Gastrocnemius medialis (tissue), 4 donors: ENCODE measurements around the gene SHANK3. TPM values are rescaled to one million over a fixed set of nuclear protein-coding genes. Genes with fewer than 3 reads are reported as not detected.

Source experiments
- ATAC-seq, 2 donors: fragments of 150-250 bp; one replicate each; pipeline ENCODE4 v1.9.1; 2016
- DNase-seq, 2 donors: peaks; one replicate each; pipeline ENCODE4 v3.0.0-alpha.2; 2019
- H3K27ac ChIP-seq, 4 donors: fragments of 200-600 bp; sonication (generic); 1 replicate in 1 of 4; 2 replicates in 3 of 4; pipeline ENCODE4 v1.5.1; 2016 to 2018; ENCODE audit warnings: mild to moderate bottlenecking in 2 of 4, moderate library complexity in 1 of 4
- H3K27me3 ChIP-seq, 3 donors: fragments of 200-600 bp; sonication (generic) in 2 of 3; 1 replicate in 1 of 3; 2 replicates in 2 of 3; pipeline versions ENCODE4 v1.5.1 to v1.6.0; 2016 to 2019; ENCODE audit warnings: mild to moderate bottlenecking in 1 of 3, moderate library complexity in 1 of 3
- H3K36me3 ChIP-seq, 2 donors: fragments of 200-600 bp; sonication (generic) in 1 of 2; one replicate each; pipeline ENCODE4 v1.5.1; 2017 to 2018
- H3K4me1 ChIP-seq, 2 donors: fragments of 200-600 bp; sonication (generic) in 1 of 2; one replicate each; pipeline ENCODE4 v1.5.1; 2016 to 2017; ENCODE audit warnings: mild to moderate bottlenecking in 2 of 2
- H3K4me3 ChIP-seq, 4 donors: fragments of 200-600 bp; sonication (generic) in 3 of 4; 1 replicate in 1 of 4; 2 replicates in 3 of 4; pipeline ENCODE4 v1.5.1; 2016 to 2019; ENCODE audit warnings: mild to moderate bottlenecking in 2 of 4
- H3K9me3 ChIP-seq, 3 donors: fragments of 200-600 bp; sonication (generic) in 2 of 3; 1 replicate in 1 of 3; 2 replicates in 2 of 3; pipeline ENCODE4 v1.5.1; 2016 to 2019
- POLR2A ChIP-seq, 2 donors: fragments of 450-650 bp; IDR thresholded peaks; one replicate each; pipeline ENCODE4 v1.6.1; 2017; ENCODE audit warnings: antibody characterized with exemption in 2 of 2, mild to moderate bottlenecking in 2 of 2, moderate library complexity in 2 of 2
- in situ Hi-C, 4 donors: fragments of 200-750 bp; cut with MboI; loops; one replicate each; pipeline versions ENCODE4 v1.15.0 to v1.8.0; 2017; ENCODE audit warnings: low sequenced_read_pairs in 4 of 4
- intact Hi-C: fragments of 100-400 bp; cut with DNase I; formaldehyde crosslinking; loops from one replicate; pipeline ENCODE4 v1.15.1; 2023; ENCODE audit warnings: low total_unique reads
- total RNA-seq, 4 donors: library from RNA; depleted of rRNA; stranded (reverse); fragments of >200 nt; gene quantifications; one replicate each; pipeline versions ENCODE4 v1.1.0 to v1.2.3, GENCODE V29; 2016
- TF ChIP-seq, protein P1 (sequence below), 5 experiments: fragments of 450-650 bp in 3 of 5; fragments of 200-600 bp in 2 of 5; sonication (generic) in 2 of 5; IDR thresholded peaks in 4 of 5; conservative IDR thresholded peaks in 1 of 5; 1 replicate in 4 of 5; 2 replicates in 1 of 5; pipeline ENCODE4 v1.5.1; 2016 to 2019; ENCODE audit warnings: antibody characterized with exemption in 5 of 5, mild to moderate bottlenecking in 3 of 5, moderate library complexity in 3 of 5

SHANK3 gene
- total RNA-seq, 4 donors from 2014 or later: 3.8 to 9.8 (median 5.1) TPM

DNA sequence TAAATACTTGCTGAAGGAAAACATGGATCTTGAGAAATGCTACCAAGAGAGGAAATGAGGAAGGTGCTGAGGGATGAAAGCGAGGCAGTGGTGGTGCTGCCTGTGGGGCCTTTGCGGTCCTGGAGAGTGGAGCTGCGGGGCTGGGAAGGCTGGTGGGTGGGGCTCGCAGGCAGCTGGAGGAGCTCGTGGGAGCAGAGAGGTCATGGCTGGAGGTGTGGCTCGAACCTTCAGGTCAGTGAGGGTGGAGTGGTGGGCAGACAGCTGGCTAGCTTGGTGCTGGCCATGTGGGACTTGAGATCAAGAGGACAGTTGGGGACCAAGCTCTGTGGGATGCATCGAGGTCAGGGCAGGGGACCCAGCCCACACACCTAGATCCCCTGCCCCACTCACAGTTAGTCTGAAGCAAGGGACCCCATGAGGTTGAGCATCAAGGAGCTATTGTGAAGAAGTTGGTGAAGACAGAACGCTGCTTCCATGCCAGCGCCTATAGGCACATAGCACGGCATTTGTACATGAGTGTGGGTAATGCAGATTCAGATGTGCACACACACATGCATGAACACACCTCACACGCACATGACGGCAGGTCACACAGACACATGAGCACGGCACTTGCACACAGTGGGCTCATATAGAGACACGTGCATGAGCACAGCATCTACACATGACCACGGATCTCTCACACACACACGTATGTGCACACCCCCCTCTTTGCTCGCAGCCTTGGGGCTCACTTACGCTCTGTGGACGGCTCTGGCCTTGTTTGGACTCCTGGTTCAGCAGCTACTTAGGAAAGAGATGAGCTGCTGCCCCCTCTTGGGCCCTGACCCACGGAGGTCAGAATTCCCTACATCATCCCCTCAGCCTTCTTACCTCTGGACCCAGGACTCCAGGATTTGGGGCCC is 30.4 kb downstream of the SHANK3 start:
- no peak for ATAC-seq
- Histone ChIP-seq H3K9me3 (no peaks in the 10 kb centered on the region), H3K4me1 (peaks cover 0 to 3% of the 10 kb centered on the region in 2 donors), H3K27me3 (peaks cover 0 to under 1% (median 0%) of the 10 kb centered on the region in 3 donors), H3K4me3 (no peak overlapping the region), H3K36me3 (no peaks in the 10 kb centered on the region), H3K27ac (no peak overlapping the region)
- TF ChIP-seq POLR2A (IDR thresholded peaks at IDR 0.05): no peak
- TF ChIP-seq, protein P1, sequence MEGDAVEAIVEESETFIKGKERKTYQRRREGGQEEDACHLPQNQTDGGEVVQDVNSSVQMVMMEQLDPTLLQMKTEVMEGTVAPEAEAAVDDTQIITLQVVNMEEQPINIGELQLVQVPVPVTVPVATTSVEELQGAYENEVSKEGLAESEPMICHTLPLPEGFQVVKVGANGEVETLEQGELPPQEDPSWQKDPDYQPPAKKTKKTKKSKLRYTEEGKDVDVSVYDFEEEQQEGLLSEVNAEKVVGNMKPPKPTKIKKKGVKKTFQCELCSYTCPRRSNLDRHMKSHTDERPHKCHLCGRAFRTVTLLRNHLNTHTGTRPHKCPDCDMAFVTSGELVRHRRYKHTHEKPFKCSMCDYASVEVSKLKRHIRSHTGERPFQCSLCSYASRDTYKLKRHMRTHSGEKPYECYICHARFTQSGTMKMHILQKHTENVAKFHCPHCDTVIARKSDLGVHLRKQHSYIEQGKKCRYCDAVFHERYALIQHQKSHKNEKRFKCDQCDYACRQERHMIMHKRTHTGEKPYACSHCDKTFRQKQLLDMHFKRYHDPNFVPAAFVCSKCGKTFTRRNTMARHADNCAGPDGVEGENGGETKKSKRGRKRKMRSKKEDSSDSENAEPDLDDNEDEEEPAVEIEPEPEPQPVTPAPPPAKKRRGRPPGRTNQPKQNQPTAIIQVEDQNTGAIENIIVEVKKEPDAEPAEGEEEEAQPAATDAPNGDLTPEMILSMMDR (IDR thresholded peaks at IDR 0.05 in 4 of 5, conservative IDR thresholded peaks at IDR 0.05 in 1 of 5): no peak
- intact Hi-C loops (no loop called here), in situ Hi-C loops (no loop called here)
- DNase-seq: no peak

DNA sequence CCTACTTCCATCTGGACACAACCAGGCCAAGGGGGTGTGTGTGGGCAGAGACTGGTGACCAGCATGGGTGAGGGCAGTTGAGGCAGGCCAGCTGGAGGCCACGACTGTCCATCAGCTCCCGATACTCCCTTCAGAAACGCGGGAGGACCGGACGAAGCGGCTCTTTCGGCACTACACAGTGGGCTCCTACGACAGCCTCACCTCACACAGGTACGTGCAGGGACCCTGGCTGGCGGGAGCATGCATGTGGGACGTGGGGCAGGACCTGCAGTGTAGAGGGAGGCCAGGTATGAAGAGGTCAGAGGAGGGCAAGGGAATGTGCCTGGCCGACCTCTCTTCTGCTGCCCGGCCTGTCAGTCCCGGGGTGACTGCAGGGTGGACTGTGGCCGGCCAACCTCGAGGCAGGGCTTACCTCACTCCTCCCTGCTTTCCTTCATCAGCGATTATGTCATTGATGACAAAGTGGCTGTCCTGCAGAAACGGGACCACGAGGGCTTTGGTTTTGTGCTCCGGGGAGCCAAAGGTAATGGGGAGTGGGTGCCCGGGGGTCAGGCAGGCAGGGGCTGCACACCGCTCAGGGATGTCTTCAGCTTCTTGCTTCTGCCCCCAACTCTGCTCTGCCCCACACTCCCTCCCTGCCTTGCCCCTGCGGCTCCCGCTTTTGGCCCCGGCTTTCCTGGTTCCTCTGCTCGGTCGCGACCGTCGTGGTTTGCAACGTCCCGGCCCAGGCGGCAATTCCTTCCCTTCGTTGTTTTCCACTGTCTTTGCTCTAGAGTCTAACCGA is 31.3 kb downstream of the SHANK3 start:
- H3K36me3 ChIP-seq: no peaks in the 10 kb centered on the region
- H3K9me3 ChIP-seq: no peaks in the 10 kb centered on the region
- no peak overlapping the region for H3K27ac ChIP-seq
- TF ChIP-seq POLR2A (IDR thresholded peaks at IDR 0.05): no peak
- TF ChIP-seq, protein P1 (IDR thresholded peaks at IDR 0.05 in 4 of 5, conservative IDR thresholded peaks at IDR 0.05 in 1 of 5): no peak
- no peak for ATAC-seq
- DNase-seq: no peak
- intact Hi-C loops (no loop called here), in situ Hi-C loops (no loop called here)
- H3K4me1 ChIP-seq: no peaks in the 10 kb centered on the region
- H3K4me3 ChIP-seq: no peak overlapping the region
- H3K27me3 ChIP-seq: no peaks in the 10 kb centered on the region

DNA sequence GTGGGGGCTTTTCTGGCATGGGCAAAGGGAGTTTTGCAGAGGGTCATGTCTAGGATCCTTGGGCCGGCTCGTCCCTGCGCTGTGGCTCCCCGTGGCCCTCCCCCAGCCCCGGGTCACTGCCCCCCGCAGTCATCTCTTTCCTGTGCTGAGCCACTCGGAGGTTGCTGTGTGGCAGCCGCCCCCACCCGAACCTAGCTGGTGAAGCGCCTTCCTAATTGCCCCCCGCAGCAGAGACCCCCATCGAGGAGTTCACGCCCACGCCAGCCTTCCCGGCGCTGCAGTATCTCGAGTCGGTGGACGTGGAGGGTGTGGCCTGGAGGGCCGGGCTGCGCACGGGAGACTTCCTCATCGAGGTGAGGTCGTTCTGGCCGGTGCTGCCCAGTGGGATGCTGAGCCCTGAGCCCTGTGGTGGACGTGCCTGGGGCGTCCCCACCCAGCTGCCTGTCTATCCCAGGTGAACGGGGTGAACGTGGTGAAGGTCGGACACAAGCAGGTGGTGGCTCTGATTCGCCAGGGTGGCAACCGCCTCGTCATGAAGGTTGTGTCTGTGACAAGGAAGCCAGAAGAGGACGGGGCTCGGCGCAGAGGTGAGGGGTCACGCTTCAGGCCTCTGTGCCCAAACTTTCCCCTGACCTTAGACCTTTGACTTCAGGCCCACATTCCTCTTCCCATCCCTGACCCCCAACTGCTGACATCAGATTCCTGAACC is 32.0 kb downstream of the SHANK3 start:
- H3K4me1 ChIP-seq: no peaks in the 10 kb centered on the region
- no peak overlapping the region for H3K27ac ChIP-seq
- in situ Hi-C loops: no loop called here
- no peak overlapping the region for H3K4me3 ChIP-seq
- DNase-seq (no peak), ATAC-seq (no peak)
- intact Hi-C loops: no loop called here
- TF ChIP-seq POLR2A (IDR thresholded peaks at IDR 0.05): no peak
- TF ChIP-seq, protein P1 (IDR thresholded peaks at IDR 0.05 in 4 of 5, conservative IDR thresholded peaks at IDR 0.05 in 1 of 5): no peak
- H3K36me3 ChIP-seq: no peaks in the 10 kb centered on the region
- no peaks in the 10 kb centered on the region for H3K9me3 ChIP-seq
- no peaks in the 10 kb centered on the region for H3K27me3 ChIP-seq

DNA sequence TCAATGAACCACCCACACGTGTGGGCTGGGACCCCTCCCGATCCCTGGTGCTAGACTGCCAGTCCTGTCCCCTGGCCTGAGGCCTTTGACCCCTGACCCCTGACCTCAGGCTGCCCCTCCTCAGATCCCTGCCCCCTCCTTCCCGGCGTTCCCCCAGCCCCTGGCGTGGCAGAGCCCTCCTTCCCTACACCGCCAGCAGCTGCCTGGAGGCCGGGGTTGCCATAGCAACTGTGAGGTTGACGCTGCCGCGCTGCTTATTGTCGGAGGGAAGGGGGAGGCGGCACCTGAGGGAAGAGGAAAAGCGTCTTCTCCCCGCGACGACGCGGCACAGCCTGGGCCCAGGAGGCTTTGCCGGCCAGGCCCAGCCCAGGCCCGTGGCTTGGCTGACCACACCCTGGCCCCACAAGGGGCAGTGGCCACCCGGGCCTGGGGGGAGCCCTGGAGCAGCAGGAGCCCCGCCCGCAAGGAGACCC is 32.6 kb downstream of the SHANK3 start:
- intact Hi-C loops (no loop called here), in situ Hi-C loops (no loop called here)
- DNase-seq (no peak), ATAC-seq (no peak)
- Histone ChIP-seq H3K9me3 (no peaks in the 10 kb centered on the region), H3K4me1 (no peaks in the 10 kb centered on the region), H3K27me3 (no peaks in the 10 kb centered on the region), H3K27ac (no peak overlapping the region), H3K36me3 (no peaks in the 10 kb centered on the region), H3K4me3 (no peak overlapping the region)
- TF ChIP-seq, protein P1 (IDR thresholded peaks at IDR 0.05 in 4 of 5, conservative IDR thresholded peaks at IDR 0.05 in 1 of 5): no peak
